H1 (cell line): ENCODE measurements around the gene KLHL29. TPM values are rescaled to one million over a fixed set of nuclear protein-coding genes. Genes with fewer than 3 reads are reported as not detected.

ENCODE experiments used
- CTCF ChIA-PET: fragments of 300-600 bp; sonication (Branson Sonifier 250); formaldehyde crosslinking; loops from one replicate; lab custom pipeline; 2021; ENCODE audit not compliant: partially characterized antibody; lab: Charles Lee
- POLR2A ChIA-PET: fragments of 300-600 bp; sonication (Branson Sonifier 250); formaldehyde crosslinking; loops from one replicate; lab custom pipeline; 2021; ENCODE audit warnings: inconsistent platforms; ENCODE audit not compliant: partially characterized antibody; lab: Charles Lee
- DNase-seq, 2 experiments: peaks; one replicate each; pipeline versions ENCODE4 v3.0.0 to v3.0.0-alpha.2; 2010 to 2022; ENCODE audit warnings: low spot score in 2 of 2, low read depth in 1 of 2, mixed read lengths in 1 of 2
- FAIRE-seq: peaks from 2 replicates; lab custom pipeline; 2011; peaks lifted over from hg19 to GRCh38; lab: Jason Lieb, UNC
- H2AFZ ChIP-seq: 2 replicates; pipeline ENCODE4 v1.8.1; 2012; ENCODE audit warnings: low read length, inconsistent platforms
- H2AK5ac ChIP-seq: 2 replicates; pipeline ENCODE4 v1.6.1; 2013; ENCODE audit warnings: low read depth, low read length
- H2BK120ac ChIP-seq: replicated peaks from 2 replicates; pipeline ENCODE3; 2013; ENCODE audit warnings: low read depth, low read length, inconsistent platforms
- H2BK12ac ChIP-seq: 2 replicates; pipeline ENCODE4 v1.6.1; 2013; ENCODE audit warnings: low read depth, low read length
- H2BK15ac ChIP-seq: 2 replicates; pipeline ENCODE4 v1.6.1; 2013; ENCODE audit warnings: low read length
- H2BK20ac ChIP-seq: 2 replicates; pipeline ENCODE4 v1.6.1; 2013; ENCODE audit warnings: low read length
- H2BK5ac ChIP-seq: 2 replicates; pipeline ENCODE4 v1.6.1; 2013; ENCODE audit warnings: low read depth, low read length
- H3K14ac ChIP-seq: 2 replicates; pipeline ENCODE4 v1.6.1; 2013; ENCODE audit warnings: inconsistent platforms; ENCODE audit not compliant: insufficient read length
- H3K18ac ChIP-seq: 2 replicates; pipeline ENCODE4 v1.6.1; 2013; ENCODE audit warnings: low read length; ENCODE audit errors: extremely low read depth
- H3K23ac ChIP-seq: 2 replicates; pipeline ENCODE4 v1.6.1; 2013; ENCODE audit warnings: inconsistent platforms; ENCODE audit not compliant: insufficient read length
- H3K23me2 ChIP-seq: 2 replicates; pipeline ENCODE4 v1.6.1; 2013; ENCODE audit warnings: low read depth, low read length
- H3K27ac ChIP-seq: 2 replicates; pipeline ENCODE4 v1.6.1; 2011; ENCODE audit warnings: low read depth, low read length, inconsistent platforms
- H3K27me3 ChIP-seq, 4 experiments: replicated peaks in 1 of 4; 1 replicate in 1 of 4; 2 replicates in 3 of 4; pipeline versions ENCODE4 v1.6.1 to v1.8.1; 2011 to 2013; ENCODE audit warnings: low read length in 3 of 4, mild to moderate bottlenecking in 3 of 4, inconsistent platforms in 2 of 4, mixed read lengths in 2 of 4, moderate library complexity in 1 of 4; ENCODE audit not compliant: control insufficient read depth in 3 of 4, insufficient read depth in 3 of 4; ENCODE audit errors: extremely low read depth in 1 of 4
- H3K36me3 ChIP-seq, 4 experiments: 2 replicates each; pipeline versions ENCODE4 v1.6.1 to v1.8.1; 2011 to 2013; ENCODE audit warnings: mild to moderate bottlenecking in 4 of 4, low read length in 3 of 4, moderate library complexity in 2 of 4, control low read depth in 1 of 4, inconsistent platforms in 1 of 4; ENCODE audit not compliant: insufficient read depth in 4 of 4, control insufficient read depth in 2 of 4
- H3K4ac ChIP-seq: replicated peaks from 2 replicates; pipeline ENCODE3; 2013; ENCODE audit warnings: low read length, low read depth, mixed read lengths, inconsistent platforms; ENCODE audit not compliant: insufficient read length
- H3K4me1 ChIP-seq, 4 experiments: replicated peaks in 1 of 4; 1 replicate in 1 of 4; 2 replicates in 3 of 4; pipeline versions ENCODE4 v1.6.1 to v1.8.1; 2011 to 2013; ENCODE audit warnings: low read length in 3 of 4, inconsistent platforms in 2 of 4, mixed read lengths in 1 of 4; ENCODE audit not compliant: insufficient read depth in 4 of 4, control insufficient read depth in 3 of 4
- H3K4me2 ChIP-seq, 2 experiments: 2 replicates each; pipeline versions ENCODE4 v1.6.1 to v1.8.1; 2011 to 2013; ENCODE audit warnings: low read depth in 2 of 2, low read length in 2 of 2, control low read depth in 1 of 2, inconsistent platforms in 1 of 2, mild to moderate bottlenecking in 1 of 2; ENCODE audit not compliant: insufficient read depth in 1 of 2
- H3K4me3 ChIP-seq, 4 experiments: fragments of 200-600, 300-600 bp in 1 of 4; sonication (generic), shearing (Covaris generic), sonication (Bioruptor Twin) in 1 of 4; 2 replicates each; pipeline versions ENCODE4 v1.5.1 to v1.8.1; 2011 to 2016; ENCODE audit warnings: low read length in 4 of 4, low read depth in 3 of 4, control low read depth in 2 of 4, inconsistent platforms in 2 of 4, mild to moderate bottlenecking in 2 of 4, mixed read lengths in 1 of 4, moderate library complexity in 1 of 4; ENCODE audit not compliant: insufficient read depth in 2 of 4; ENCODE audit errors: extremely low read depth in 1 of 4
- H3K56ac ChIP-seq: replicated peaks from 2 replicates; pipeline ENCODE3; 2013; ENCODE audit warnings: low read depth, mild to moderate bottlenecking, mixed read lengths, low read length, inconsistent platforms; ENCODE audit not compliant: insufficient read length
- H3K79me1 ChIP-seq: 2 replicates; pipeline ENCODE4 v1.6.1; 2013; ENCODE audit warnings: low read depth, low read length, control low read depth
- H3K79me2 ChIP-seq, 2 experiments: 2 replicates each; pipeline versions ENCODE4 v1.6.1 to v1.8.1; 2012 to 2013; ENCODE audit warnings: low read length in 2 of 2, mild to moderate bottlenecking in 2 of 2, inconsistent platforms in 1 of 2; ENCODE audit not compliant: insufficient read depth in 2 of 2, control insufficient read depth in 1 of 2
- H3K9ac ChIP-seq, 4 experiments: replicated peaks in 1 of 4; 1 replicate in 1 of 4; 2 replicates in 3 of 4; pipeline versions ENCODE4 v1.6.1 to v1.8.1; 2011 to 2013; ENCODE audit warnings: low read depth in 3 of 4, low read length in 3 of 4, control low read depth in 2 of 4, mild to moderate bottlenecking in 2 of 4, moderate library complexity in 2 of 4, inconsistent platforms in 1 of 4; ENCODE audit errors: extremely low read depth in 1 of 4
- H3K9me3 ChIP-seq, 2 experiments: 2 replicates each; pipeline versions ENCODE4 v1.6.1 to v1.8.1; 2012 to 2013; ENCODE audit warnings: mild to moderate bottlenecking in 2 of 2, moderate library complexity in 2 of 2, control low read depth in 1 of 2, inconsistent platforms in 1 of 2, low read depth in 1 of 2, low read length in 1 of 2, mixed read lengths in 1 of 2; ENCODE audit not compliant: insufficient read depth in 2 of 2
- H4K20me1 ChIP-seq, 2 experiments: replicated peaks in 1 of 2; 2 replicates each; pipeline versions ENCODE3 to v1.8.1; 2011 to 2013; ENCODE audit warnings: inconsistent platforms in 2 of 2, low read length in 2 of 2, mild to moderate bottlenecking in 1 of 2; ENCODE audit not compliant: insufficient read depth in 2 of 2, control insufficient read depth in 1 of 2
- H4K5ac ChIP-seq: 2 replicates; pipeline ENCODE4 v1.6.1; 2013; ENCODE audit warnings: low read length, low read depth, mixed read lengths, inconsistent platforms; ENCODE audit not compliant: insufficient read length
- H4K8ac ChIP-seq: 2 replicates; pipeline ENCODE4 v1.8.0; 2013; ENCODE audit warnings: mild to moderate bottlenecking, moderate library complexity, low read length, inconsistent platforms; ENCODE audit not compliant: insufficient read depth; ENCODE audit errors: extremely low read depth
- H4K91ac ChIP-seq: replicated peaks from 2 replicates; pipeline ENCODE3; 2013; ENCODE audit warnings: low read length, mixed read lengths, inconsistent platforms; ENCODE audit not compliant: insufficient read length
- ASH2L ChIP-seq: fragments of 200-600, 300-600 bp; sonication (generic); IDR thresholded peaks from one replicate; pipeline ENCODE4 v1.7.1; 2017; ENCODE audit warnings: low read length
- BACH1 ChIP-seq: IDR thresholded peaks from 2 replicates; pipeline ENCODE4 v1.6.1; 2012; ENCODE audit warnings: low read length, improper control_type of control experiment
- CHD2 ChIP-seq: IDR thresholded peaks from 2 replicates; pipeline ENCODE4 v1.6.1; 2012; ENCODE audit warnings: low read length, improper control_type of control experiment
- CTBP2 ChIP-seq: IDR thresholded peaks from 2 replicates; pipeline ENCODE4 v1.7.0; 2011; ENCODE audit warnings: borderline replicate concordance, mild to moderate bottlenecking, moderate library complexity, mixed read lengths, low read length; ENCODE audit not compliant: insufficient read depth, insufficient read length
- FOSL1 ChIP-seq: IDR thresholded peaks from 2 replicates; pipeline ENCODE4 v1.6.1; 2011; ENCODE audit warnings: mild to moderate bottlenecking, low read depth, low read length, moderate library complexity; ENCODE audit not compliant: insufficient read depth
- RAD21 ChIP-seq, 2 experiments: IDR thresholded peaks in 1 of 2; conservative IDR thresholded peaks in 1 of 2; 2 replicates each; pipeline ENCODE4 v1.6.1; 2011; ENCODE audit warnings: low read depth in 2 of 2, low read length in 2 of 2, improper control_type of control experiment in 1 of 2, inconsistent platforms in 1 of 2, mild to moderate bottlenecking in 1 of 2, moderate library complexity in 1 of 2
- RBBP5 ChIP-seq: IDR thresholded peaks from 2 replicates; pipeline ENCODE4 v1.7.1; 2012; ENCODE audit warnings: low read depth, mild to moderate bottlenecking, inconsistent platforms, low read length, moderate library complexity, borderline replicate concordance
- ZNF274 ChIP-seq: IDR thresholded peaks from 2 replicates; pipeline ENCODE4 v1.7.0; 2012; ENCODE audit warnings: low read length, borderline replicate concordance; ENCODE audit errors: extremely low read depth
- WGBS, 2 experiments: shearing (Covaris generic) in 1 of 2; methylation state at CpG; one replicate each; pipeline versions ENCODE4 v1.1.6 to v1.1.7; 2013 to 2015; ENCODE audit warnings: low lambda C conversion rate in 2 of 2, mixed read lengths in 2 of 2, inconsistent platforms in 1 of 2, low coverage in 1 of 2, missing lambda C conversion rate in 1 of 2; ENCODE audit not compliant: insufficient replicate concordance in 2 of 2, insufficient coverage in 1 of 2, insufficient read length in 1 of 2; ENCODE audit errors: extremely low coverage in 1 of 2, missing lambda C conversion rate in 1 of 2; 5-methylcytosine and 5-hydroxymethylcytosine counted together
- polyA plus RNA-seq, 7 experiments: library from polyadenylated mRNA; depleted of rRNA in 3 of 7; stranded (reverse) in 5 of 7; unstranded in 2 of 7; fragments of >200 nt in 5 of 7; fragments of 200-250 nt in 2 of 7; gene quantifications; 1 replicate in 5 of 7; 2 replicates in 1 of 7; 4 replicates in 1 of 7; pipeline versions ENCODE4 v1.2.1 to v1.2.3, GENCODE V29; 2011 to 2013; ENCODE audit warnings: missing spikeins in 2 of 7, mixed read lengths in 2 of 7
- total RNA-seq: library from RNA; stranded (reverse); fragmentation: NEBNext Ultra II Directional; extraction: Animal tissue kit (Norgen Biotek cat#: 25700); gene quantifications from 2 replicates; pipeline ENCODE4 v1.2.1, GENCODE V29; 2021
- TF ChIP-seq, protein P1 (sequence below): IDR thresholded peaks from 2 replicates; pipeline ENCODE4 v1.6.1; 2012; ENCODE audit warnings: low read length, inconsistent platforms

The KLHL29 gene
- total and polyA plus RNA-seq, 2 of the 8 experiments (the other 6 are each of a cell fraction or from before 2014, with no cell fraction given): 1.1 to 4.7 TPM

DNA sequence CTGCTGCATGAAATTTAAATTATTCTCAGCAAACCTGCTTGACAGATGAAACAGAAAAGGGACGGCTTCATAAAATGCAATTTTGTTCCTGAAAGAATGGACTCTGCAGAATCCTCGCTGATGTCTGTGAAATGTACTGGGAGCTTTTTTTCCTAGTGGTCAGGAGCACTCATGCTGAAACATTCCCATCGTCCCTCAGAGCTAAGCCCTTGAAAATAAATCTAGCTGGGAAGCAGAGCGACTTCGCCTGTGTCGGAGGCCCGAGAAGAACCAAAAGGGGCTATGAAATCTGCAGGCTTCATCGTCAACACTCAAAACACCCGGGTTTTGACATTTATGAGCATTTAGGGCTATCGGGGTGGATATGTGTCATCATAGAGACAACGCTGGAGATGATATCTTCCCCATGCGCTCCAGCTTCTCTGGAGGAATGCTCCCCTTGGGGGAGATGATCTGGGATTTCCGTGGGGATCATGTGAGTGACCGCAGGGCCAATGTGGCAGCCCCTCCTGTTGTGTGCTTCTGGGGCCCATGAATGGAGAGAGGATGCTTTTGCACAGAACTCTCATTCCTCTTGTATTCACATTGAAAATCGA lies 182.3 kb downstream of the KLHL29 start:
- no peaks in the 10 kb centered on the region for H4K20me1 ChIP-seq
- DNase-seq: no peak
- H3K23me2 ChIP-seq: no peaks in the 10 kb centered on the region
- H3K4me1 ChIP-seq: peaks cover 0 to 10% (median 8%) of the 10 kb centered on the region in 4 experiments; a peak in 4 of 7 replicates
- H2BK15ac ChIP-seq: no peak overlapping the region
- H3K4me3 ChIP-seq: no peak overlapping the region
- CTCF ChIA-PET: interaction anchor here (0.7 to 4.9 kb wide), 33 partner anchors 8 to 237 kb away, joined by 3 to 28 read pairs (median 4); no protein-coding TSS in a partner anchor
- H3K9ac ChIP-seq: no peak overlapping the region
- H3K14ac ChIP-seq: no peak overlapping the region
- H3K27ac ChIP-seq: no peak overlapping the region
- H3K79me1 ChIP-seq: no peaks in the 10 kb centered on the region; the same call in 1 of the 2 replicates
- 89% methylated on average over 15 of the region's 15 CpGs; no CpG with 5 or more reads in 1 of the 2 experiments for WGBS, 2 experiments
- H2BK120ac ChIP-seq: no peak overlapping the region
- H3K18ac ChIP-seq: no peak overlapping the region
- no peak for FAIRE-seq
- POLR2A ChIA-PET: no interaction called here
- H2BK20ac ChIP-seq: no peak overlapping the region
- H3K56ac ChIP-seq: no peak overlapping the region
- H3K27me3 ChIP-seq: no peaks in the 10 kb centered on the region
- no peaks in the 10 kb centered on the region for H3K79me2 ChIP-seq
- H2BK12ac ChIP-seq: no peak overlapping the region
- no peak overlapping the region for H3K23ac ChIP-seq
- no peaks in the 10 kb centered on the region for H3K36me3 ChIP-seq
- H4K91ac ChIP-seq: no peak overlapping the region
- no peak overlapping the region for H4K8ac ChIP-seq
- H3K4ac ChIP-seq: no peak overlapping the region
- H2AFZ ChIP-seq: no peak overlapping the region
- no peak overlapping the region; the same call in 1 of the 2 replicates for H2BK5ac ChIP-seq
- H2AK5ac ChIP-seq: no peak overlapping the region
- no peaks in the 10 kb centered on the region for H3K9me3 ChIP-seq
- no peak overlapping the region for H3K4me2 ChIP-seq
- no peak overlapping the region for H4K5ac ChIP-seq
- TF ChIP-seq RAD21 (IDR thresholded peaks at IDR 0.05 in 1 of 2, conservative IDR thresholded peaks at IDR 0.05 in 1 of 2; ENCODE audit: low read depth in 2 of 2, low read length in 2 of 2) (no peak), BACH1 (no peak), RBBP5 (no peak), ZNF274 (no peak), ASH2L (no peak), FOSL1 (no peak), CHD2 (no peak), CTBP2 (no peak)
- TF ChIP-seq, protein P1, sequence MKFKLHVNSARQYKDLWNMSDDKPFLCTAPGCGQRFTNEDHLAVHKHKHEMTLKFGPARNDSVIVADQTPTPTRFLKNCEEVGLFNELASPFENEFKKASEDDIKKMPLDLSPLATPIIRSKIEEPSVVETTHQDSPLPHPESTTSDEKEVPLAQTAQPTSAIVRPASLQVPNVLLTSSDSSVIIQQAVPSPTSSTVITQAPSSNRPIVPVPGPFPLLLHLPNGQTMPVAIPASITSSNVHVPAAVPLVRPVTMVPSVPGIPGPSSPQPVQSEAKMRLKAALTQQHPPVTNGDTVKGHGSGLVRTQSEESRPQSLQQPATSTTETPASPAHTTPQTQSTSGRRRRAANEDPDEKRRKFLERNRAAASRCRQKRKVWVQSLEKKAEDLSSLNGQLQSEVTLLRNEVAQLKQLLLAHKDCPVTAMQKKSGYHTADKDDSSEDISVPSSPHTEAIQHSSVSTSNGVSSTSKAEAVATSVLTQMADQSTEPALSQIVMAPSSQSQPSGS: no peak
